HepG2 (cell line): ENCODE measurements around the gene NOXRED1. TPM values are rescaled to one million over a fixed set of nuclear protein-coding genes. Genes with fewer than 3 reads are reported as not detected.

Experiments used
- ATAC-seq: fragments of 200-7000 bp; cut with Tn5 transposase; 3 replicates; pipeline ENCODE4 v1.9.1; 2020; ENCODE audit warnings: mild to moderate bottlenecking, moderate library complexity
- BruUV-seq: library from RNA; stranded (reverse); fragments of 400-500 nt; replicated peaks from 2 replicates; lab custom pipeline; 2021; lab: Mats Ljungman, UMichigan
- CTCF ChIA-PET: fragments of 300-600 bp; formaldehyde crosslinking; extraction: SDS; loops from one replicate; lab custom pipeline; 2021; ENCODE audit warnings: low total read pairs, inconsistent platforms, low intra/inter-chr PET ratio; lab: Yijun Ruan, JAX
- POLR2A ChIA-PET: fragments of 350-600 bp; sonication (Branson Sonifier 250); formaldehyde crosslinking; loops from one replicate; lab custom pipeline; 2020; ENCODE audit warnings: antibody characterized with exemption, inconsistent platforms; lab: Yijun Ruan, JAX
- DNase-seq: peaks from one replicate; pipeline ENCODE4 v3.0.0-alpha.2; 2015; ENCODE audit warnings: low spot score
- FAIRE-seq: peaks from 3 replicates; lab custom pipeline; 2011; peaks lifted over from hg19 to GRCh38; lab: Jason Lieb, UNC
- H2AFZ ChIP-seq: one replicate; pipeline ENCODE4 v1.6.1; 2011; ENCODE audit warnings: low read length, inconsistent platforms
- H3K27ac ChIP-seq: fragments of 300-600 bp; 3 replicates; pipeline ENCODE4 v1.8.0; 2011; ENCODE audit warnings: mixed run types, mild to moderate bottlenecking, mixed read lengths, low read length, inconsistent platforms; ENCODE audit not compliant: insufficient read depth; ENCODE audit errors: extremely low read length
- H3K27me3 ChIP-seq, 2 experiments: fragments of 200-600 bp in 1 of 2; 2 replicates in 1 of 2; 3 replicates in 1 of 2; pipeline versions ENCODE4 v1.6.0 to v1.8.0; 2011; ENCODE audit warnings: low read length in 2 of 2, mild to moderate bottlenecking in 2 of 2, moderate library complexity in 2 of 2, inconsistent platforms in 1 of 2; ENCODE audit not compliant: insufficient read depth in 2 of 2, control insufficient read depth in 1 of 2
- H3K36me3 ChIP-seq, 2 experiments: fragments of 200-600 bp in 1 of 2; replicated peaks in 1 of 2; 2 replicates in 1 of 2; 3 replicates in 1 of 2; pipeline versions ENCODE4 v1.5.1 to v1.8.0; 2011; ENCODE audit warnings: low read length in 2 of 2, inconsistent platforms in 1 of 2; ENCODE audit not compliant: insufficient read depth in 2 of 2, control insufficient read depth in 1 of 2
- H3K4me1 ChIP-seq: 2 replicates; pipeline ENCODE4 v1.5.1; 2012; ENCODE audit warnings: low read length, inconsistent platforms; ENCODE audit not compliant: insufficient read depth
- H3K4me2 ChIP-seq: 2 replicates; pipeline ENCODE4 v1.6.0; 2011; ENCODE audit warnings: low read depth, low read length, inconsistent platforms
- H3K4me3 ChIP-seq, 3 experiments: fragments of 200-600 bp in 1 of 3; sonication (generic), shearing (Covaris generic) in 1 of 3; replicated peaks in 1 of 3; 2 replicates each; pipeline ENCODE4 v1.5.1; 2011 to 2016; ENCODE audit warnings: low read length in 3 of 3, inconsistent platforms in 2 of 3, low read depth in 2 of 3, mild to moderate bottlenecking in 2 of 3, control low read depth in 1 of 3, mixed read lengths in 1 of 3; ENCODE audit not compliant: insufficient read depth in 1 of 3
- H3K79me2 ChIP-seq: one replicate; pipeline ENCODE4 v1.6.1; 2011; ENCODE audit warnings: low read length, inconsistent platforms; ENCODE audit not compliant: insufficient read depth
- H3K9ac ChIP-seq: 2 replicates; pipeline ENCODE4 v1.6.0; 2011; ENCODE audit warnings: mild to moderate bottlenecking, low read depth, low read length, inconsistent platforms; ENCODE audit not compliant: insufficient read depth
- H3K9me3 ChIP-seq: 2 replicates; pipeline ENCODE4 v1.5.1; 2012; ENCODE audit warnings: mild to moderate bottlenecking, low read length
- H4K20me1 ChIP-seq: 2 replicates; pipeline ENCODE4 v1.6.0; 2011; ENCODE audit warnings: inconsistent platforms, mild to moderate bottlenecking, low read length, moderate library complexity; ENCODE audit not compliant: insufficient read depth
- KDM5B ChIP-seq: sonication (generic); formaldehyde crosslinking; IDR thresholded peaks from 2 replicates; pipeline ENCODE4 v1.4.0; 2020; ENCODE audit warnings: missing genetic modification reagents, mild to moderate bottlenecking, borderline replicate concordance
- LCORL ChIP-seq, 2 experiments: fragments of 450-650 bp in 1 of 2; sonication (generic) in 1 of 2; formaldehyde crosslinking in 1 of 2; IDR thresholded peaks; 2 replicates each; pipeline versions ENCODE4 v1.5.0 to v1.6.1; 2017 to 2020; ENCODE audit warnings: antibody characterized with exemption in 1 of 2, missing genetic modification reagents in 1 of 2
- MED13 ChIP-seq: sonication (generic); formaldehyde crosslinking; IDR thresholded peaks from 2 replicates; pipeline ENCODE4 v1.5.0; 2020; ENCODE audit warnings: missing genetic modification reagents
- MNT ChIP-seq: fragments of 450-650 bp; IDR thresholded peaks from 2 replicates; pipeline ENCODE4 v1.6.1; 2016
- NFE2L2 ChIP-seq: fragments of 150-350 bp; IDR thresholded peaks from 2 replicates; pipeline ENCODE4 v1.6.1; 2014; ENCODE audit warnings: low read length
- NR2F6 ChIP-seq, 2 experiments: IDR thresholded peaks; 2 replicates each; pipeline ENCODE4 v1.6.1; 2016; ENCODE audit warnings: antibody characterized with exemption in 1 of 2, mild to moderate bottlenecking in 1 of 2
- PHF20 ChIP-seq: sonication (generic); formaldehyde crosslinking; IDR thresholded peaks from 2 replicates; pipeline ENCODE4 v1.5.0; 2020; ENCODE audit warnings: mild to moderate bottlenecking, missing genetic modification reagents
- RBM39 ChIP-seq: fragments of 200-400 bp; formaldehyde crosslinking; IDR thresholded peaks from one replicate; pipeline ENCODE4 v1.6.1; 2018; ENCODE audit warnings: antibody characterized with exemption, mild to moderate bottlenecking, low read depth, low read length; ENCODE audit not compliant: poor library complexity, severe bottlenecking
- RXRA ChIP-seq: sonication (generic); formaldehyde crosslinking; IDR thresholded peaks from 2 replicates; pipeline ENCODE4 v1.5.1; 2020; ENCODE audit warnings: missing genetic modification reagents
- SOX13 ChIP-seq, 3 experiments: fragments of 450-650 bp in 1 of 3; sonication (generic) in 1 of 3; formaldehyde crosslinking in 1 of 3; IDR thresholded peaks in 2 of 3; conservative IDR thresholded peaks in 1 of 3; 2 replicates each; pipeline versions ENCODE4 v1.5.0 to v1.6.1; 2016 to 2020; ENCODE audit warnings: antibody characterized with exemption in 1 of 3, mild to moderate bottlenecking in 1 of 3, missing compliant biosample characterization in 1 of 3, missing genetic modification reagents in 1 of 3, moderate library complexity in 1 of 3
- ZNF251 ChIP-seq: sonication (generic); formaldehyde crosslinking; IDR thresholded peaks from 2 replicates; pipeline ENCODE4 v1.9.0; 2021; ENCODE audit warnings: mild to moderate bottlenecking, missing genetic modification reagents
- ZNF280B ChIP-seq: sonication (generic); formaldehyde crosslinking; IDR thresholded peaks from 2 replicates; pipeline ENCODE4 v1.5.0; 2020; ENCODE audit warnings: missing genetic modification reagents, mild to moderate bottlenecking, borderline replicate concordance
- ZNF296 ChIP-seq: sonication (generic); formaldehyde crosslinking; conservative IDR thresholded peaks from 2 replicates; pipeline ENCODE4 v1.5.0; 2020; ENCODE audit warnings: mild to moderate bottlenecking, missing genetic modification reagents
- ZNF543 ChIP-seq: sonication (generic); formaldehyde crosslinking; IDR thresholded peaks from 2 replicates; pipeline ENCODE4 v1.4.0; 2020; ENCODE audit warnings: mild to moderate bottlenecking, missing genetic modification reagents
- ZNF598 ChIP-seq: sonication (generic); formaldehyde crosslinking; IDR thresholded peaks from 2 replicates; pipeline ENCODE4 v1.5.1; 2020; ENCODE audit warnings: mild to moderate bottlenecking, missing genetic modification reagents, borderline replicate concordance
- ZNF670 ChIP-seq: sonication (generic); formaldehyde crosslinking; IDR thresholded peaks from 2 replicates; pipeline ENCODE4 v1.8.0; 2022; ENCODE audit warnings: mild to moderate bottlenecking, missing genetic modification reagents, borderline replicate concordance
- ZNF775 ChIP-seq: sonication (generic); formaldehyde crosslinking; IDR thresholded peaks from 2 replicates; pipeline ENCODE4 v1.4.0; 2020; ENCODE audit warnings: missing genetic modification reagents, mild to moderate bottlenecking, moderate library complexity, borderline replicate concordance
- WGBS: methylation state at CpG from one replicate; pipeline ENCODE4 v1.1.6; 2017; ENCODE audit warnings: low lambda C conversion rate; 5-methylcytosine and 5-hydroxymethylcytosine counted together
- in situ Hi-C: cut with HindIII; loops from 2 replicates; pipeline ENCODE4 v1.10.0; 2017; ENCODE audit warnings: low pct_unique_long_range_greater_than_20kb; ENCODE audit not compliant: extremely low pct_ligation_motif_present
- intact Hi-C: fragments of 100-400 bp; cut with micrococcal nuclease; formaldehyde crosslinking; loops from one replicate; pipeline ENCODE4 v1.10.0; 2022; ENCODE audit not compliant: unreplicated experiment
- polyA plus RNA-seq, 8 experiments: library from polyadenylated mRNA; depleted of rRNA in 3 of 8; stranded (reverse) in 7 of 8; unstranded in 1 of 8; fragments of >200 nt; fragmentation: Illumina TruSeq in 4 of 8; extraction: Trizol in 4 of 8; gene quantifications; 2 replicates each; pipeline versions ENCODE4 v1.2.1 to v1.2.3, GENCODE V29; 2011 to 2016; ENCODE audit warnings: low read depth in 4 of 8, missing spikeins in 1 of 8, mixed read lengths in 1 of 8; ENCODE audit not compliant: insufficient read depth in 1 of 8
- total RNA-seq, 5 experiments: library from RNA; depleted of rRNA; stranded (reverse); fragments of >200 nt; fragmentation: Illumina TruSeq; extraction: Trizol; gene quantifications; 2 replicates each; pipeline ENCODE4 v1.2.3, GENCODE V29; 2016; ENCODE audit warnings: low read depth in 1 of 5

NOXRED1 gene
- total and polyA plus RNA-seq, 2 of the 13 experiments (the other 11 are each of a cell fraction or from before 2014, with no cell fraction given): 0.24 to 0.41 TPM

- Histone ChIP-seq H3K4me1 (no peaks in the 10 kb centered on the region), H3K27ac (no peak overlapping the region), H2AFZ (no peak overlapping the region), H3K4me2 (no peak overlapping the region), H4K20me1 (no peaks in the 10 kb centered on the region), H3K4me3 (no peak overlapping the region), H3K9ac (no peak overlapping the region), H3K27me3 (no peaks in the 10 kb centered on the region; a peak in 1 of 5 replicates), H3K79me2 (no peaks in the 10 kb centered on the region), H3K9me3 (no peaks in the 10 kb centered on the region), H3K36me3 (peaks cover 7 to 52% of the 10 kb centered on the region in 2 experiments)
- ATAC-seq (no peak), FAIRE-seq (no peak), DNase-seq (no peak)
- CTCF ChIA-PET: no interaction called here
- POLR2A ChIA-PET: no interaction called here
- whole genome bisulfite sequencing: 98% methylated on average over 4 of the region's 4 CpGs
- TF ChIP-seq MNT (no peak), ZNF251 (CRISPR knock-in tag) (no peak), ZNF296 (CRISPR knock-in tag) (no peak), ZNF598 (no peak)
- intact Hi-C loops: no loop called here
- in situ Hi-C loops: no loop called here
- BruUV-seq: no TSS peak
Observed at GRCh38 chr14:77439861-77440260, 16.5 kb upstream of the NOXRED1 start.

- no peaks in the 10 kb centered on the region for H3K4me1 ChIP-seq
- no peak overlapping the region for H2AFZ ChIP-seq
- no peaks in the 10 kb centered on the region for H3K9me3 ChIP-seq
- 98% methylated on average over 1 of the region's 1 CpG for WGBS
- H3K4me3 ChIP-seq: no peak overlapping the region
- H3K27me3 ChIP-seq: no peaks in the 10 kb centered on the region; a peak in 1 of 5 replicates
- no peak overlapping the region for H3K4me2 ChIP-seq
- H3K79me2 ChIP-seq: no peaks in the 10 kb centered on the region
- intact Hi-C loops: no loop called here
- H3K9ac ChIP-seq: no peak overlapping the region
- FAIRE-seq (no peak), DNase-seq (no peak), ATAC-seq (no peak)
- in situ Hi-C loops: no loop called here
- TF ChIP-seq ZNF670 (CRISPR knock-in tag) (no peak), ZNF775 (CRISPR knock-in tag) (no peak), KDM5B (CRISPR knock-in tag) (no peak), RBM39 (no peak), ZNF280B (no peak), NR2F6 (IDR thresholded peaks at IDR 0.05) (no peak), NR2F6 (CRISPR knock-in tag; IDR thresholded peaks at IDR 0.05) (no peak), NFE2L2 (no peak), ZNF543 (no peak), SOX13 (IDR thresholded peaks at IDR 0.05) (no peak), SOX13 (CRISPR knock-in tag; conservative IDR thresholded peaks at IDR 0.05 in 1 of 2, IDR thresholded peaks at IDR 0.05 in 1 of 2) (no peak), MED13 (CRISPR knock-in tag) (no peak), PHF20 (CRISPR knock-in tag) (no peak), LCORL (IDR thresholded peaks at IDR 0.05) (no peak), LCORL (CRISPR knock-in tag; IDR thresholded peaks at IDR 0.05) (no peak), RXRA (CRISPR knock-in tag) (no peak)
- ChIA-PET CTCF (no interaction called here), POLR2A (no interaction called here)
- peaks cover 9 to 50% of the 10 kb centered on the region in 2 experiments for H3K36me3 ChIP-seq
- no TSS peak for BruUV-seq
- H4K20me1 ChIP-seq: no peaks in the 10 kb centered on the region
- H3K27ac ChIP-seq: no peak overlapping the region
Observed at GRCh38 chr14:77438596-77438995, 15.3 kb upstream of the NOXRED1 start.
